Transverse colon (tissue), 4 donors: ENCODE results near the gene MT1HL1. TPM values are rescaled to one million over a fixed set of nuclear protein-coding genes. Genes with fewer than 3 reads are reported as not detected.

Experiments used
- DNase-seq: peaks from one replicate; pipeline ENCODE4 v3.0.0-alpha.2; 2019
- H3K27ac ChIP-seq, 4 donors: fragments of 200-600 bp; sonication (generic); 2 replicates each; pipeline ENCODE4 v1.5.1; 2016 to 2018; ENCODE audit warnings: inconsistent platforms in 4 of 4
- H3K27me3 ChIP-seq: fragments of 200-600 bp; sonication (generic); 2 replicates; pipeline ENCODE4 v1.5.1; 2017; ENCODE audit warnings: inconsistent platforms
- H3K36me3 ChIP-seq, 4 donors: fragments of 200-600 bp; sonication (generic); 2 replicates each; pipeline ENCODE4 v1.5.1; 2017 to 2019; ENCODE audit warnings: inconsistent platforms in 4 of 4
- H3K4me1 ChIP-seq, 4 donors: fragments of 200-600 bp; sonication (generic); 2 replicates each; pipeline ENCODE4 v1.5.1; 2017 to 2020; ENCODE audit warnings: inconsistent platforms in 4 of 4
- H3K4me3 ChIP-seq, 4 donors: fragments of 200-600 bp; sonication (generic); 1 replicate in 1 of 4; 2 replicates in 3 of 4; pipeline versions ENCODE4 v1.5.1 to v1.6.1; 2017 to 2019; ENCODE audit warnings: inconsistent platforms in 4 of 4
- H3K9me3 ChIP-seq, 2 donors: fragments of 200-600 bp; sonication (generic); 2 replicates each; pipeline ENCODE4 v1.5.1; 2017 to 2019; ENCODE audit warnings: inconsistent platforms in 2 of 2
- CTCF ChIP-seq, 5 experiments: fragments of 200-600 bp in 3 of 5; fragments of 450-650 bp in 2 of 5; sonication (generic) in 3 of 5; IDR thresholded peaks; 1 replicate in 2 of 5; 2 replicates in 3 of 5; pipeline ENCODE4 v1.5.1; 2016 to 2017; ENCODE audit warnings: antibody characterized with exemption in 5 of 5, inconsistent platforms in 3 of 5, mild to moderate bottlenecking in 2 of 5, moderate library complexity in 1 of 5
- EP300 ChIP-seq: sonication (generic); formaldehyde crosslinking; IDR thresholded peaks from one replicate; pipeline ENCODE4 v1.6.1; 2017; ENCODE audit warnings: antibody characterized with exemption, low read depth
- POLR2A ChIP-seq: fragments of 450-650 bp; IDR thresholded peaks from one replicate; pipeline ENCODE4 v1.6.1; 2016; ENCODE audit warnings: antibody characterized with exemption, mild to moderate bottlenecking, moderate library complexity
- POLR2AphosphoS5 ChIP-seq, 3 donors: sonication (generic); formaldehyde crosslinking; IDR thresholded peaks; one replicate each; pipeline ENCODE4 v1.6.1; 2016; ENCODE audit warnings: antibody characterized with exemption in 3 of 3
- WGBS, 2 donors: methylation state at CpG; one replicate each; pipeline ENCODE4 v1.1.5; 2018; ENCODE audit warnings: low coverage in 1 of 2; 5-methylcytosine and 5-hydroxymethylcytosine counted together
- in situ Hi-C, 4 donors: fragments of 200-750 bp; cut with MboI; loops; one replicate each; pipeline versions ENCODE4 v1.15.0 to v1.15.1; 2017; ENCODE audit warnings: low sequenced_read_pairs in 3 of 4, low pct_ligation_motif_present in 1 of 4, low pct_unique_long_range_greater_than_20kb in 1 of 4
- intact Hi-C: fragments of 100-400 bp; cut with DNase I; formaldehyde crosslinking; loops from one replicate; pipeline ENCODE4 v1.15.1; 2023; ENCODE audit warnings: low total_unique reads
- total RNA-seq, 4 donors: library from RNA; depleted of rRNA; stranded (reverse); fragments of >200 nt; gene quantifications; one replicate each; pipeline ENCODE4 v1.1.0, GENCODE V29; 2016

The MT1HL1 gene
- not detected for total RNA-seq

GRCh38 chr1:237004116-237004515, at the start of gene MT1HL1:
MT1HL1 (minus strand) TSS chr1:237004441; CDS start chr1:237004372, 69 bp downstream.
- WGBS, 2 donors: 37 to 90% methylated on average over 2 to 18 of the region's 18 CpGs
- TF ChIP-seq CTCF (IDR thresholded peaks at IDR 0.05) (no peak), EP300 (no peak), POLR2A (no peak), POLR2AphosphoS5 (IDR thresholded peaks at IDR 0.05) (no peak)
- intact Hi-C loops: no loop called here

GRCh38 chr1:237050915-237051314, 46.7 kb upstream of the MT1HL1 start:
- Histone ChIP-seq H3K36me3 (no peaks in the 10 kb centered on the region), H3K27me3 (peaks cover 10% of the 10 kb centered on the region), H3K27ac (no peak overlapping the region), H3K9me3 (no peaks in the 10 kb centered on the region), H3K4me1 (no peaks in the 10 kb centered on the region), H3K4me3 (no peak overlapping the region)
- intact Hi-C loops: no loop called here
- TF ChIP-seq EP300 (no peak), POLR2AphosphoS5 (IDR thresholded peaks at IDR 0.05) (no peak), POLR2A (no peak), CTCF (IDR thresholded peaks at IDR 0.05) (no peak)
- in situ Hi-C loops: no loop called here
- no peak for DNase-seq
- 71 to 100% methylated on average over 2 to 3 of the region's 3 CpGs for WGBS, 2 donors

More at GRCh38 chr1:237004116-237004515, at the start of gene MT1HL1:
- Histone ChIP-seq H3K9me3 (no peaks in the 10 kb centered on the region), H3K4me1 (no peaks in the 10 kb centered on the region), H3K4me3 (no peak within 1 kb of the TSS), H3K36me3 (no peaks in the 10 kb centered on the region), H3K27me3 (no peaks in the 10 kb centered on the region), H3K27ac (no peak within 1 kb of the TSS)
- in situ Hi-C loops: no loop called here
- DNase-seq: no peak

GRCh38 chr1:237050185-237050584, 45.9 kb upstream of the MT1HL1 start:
- H3K9me3 ChIP-seq: no peaks in the 10 kb centered on the region
- no peaks in the 10 kb centered on the region for H3K4me1 ChIP-seq
- in situ Hi-C loops: no loop called here
- no peak overlapping the region for H3K27ac ChIP-seq
- 50 to 82% methylated on average over 1 to 6 of the region's 6 CpGs for WGBS, 2 donors
- H3K27me3 ChIP-seq: peaks cover 15% of the 10 kb centered on the region
- H3K36me3 ChIP-seq: no peaks in the 10 kb centered on the region
- TF ChIP-seq POLR2AphosphoS5 (IDR thresholded peaks at IDR 0.05): no peak
- TF ChIP-seq CTCF (IDR thresholded peaks at IDR 0.05): no peak
- no peak for TF ChIP-seq EP300
- TF ChIP-seq POLR2A: no peak
- intact Hi-C loops: no loop called here
- H3K4me3 ChIP-seq: no peak overlapping the region
- no peak for DNase-seq

GRCh38 chr1:237048803-237049202, 44.6 kb upstream of the MT1HL1 start:
- Histone ChIP-seq H3K4me1 (no peaks in the 10 kb centered on the region), H3K4me3 (no peak overlapping the region), H3K9me3 (no peaks in the 10 kb centered on the region), H3K27me3 (peaks cover 29% of the 10 kb centered on the region), H3K27ac (no peak overlapping the region), H3K36me3 (no peaks in the 10 kb centered on the region)
- TF ChIP-seq CTCF (IDR thresholded peaks at IDR 0.05) (no peak), EP300 (no peak), POLR2AphosphoS5 (IDR thresholded peaks at IDR 0.05) (no peak), POLR2A (no peak)
- intact Hi-C loops: loop anchor here (10.0 kb wide), 1 partner anchor 336 kb away; no protein-coding TSS in a partner anchor
- in situ Hi-C loops: no loop called here
- DNase-seq: no peak
- 80 to 81% methylated on average over 5 of the region's 5 CpGs for WGBS, 2 donors
